Measurements from ENCODE around the gene CIB2. TPM values are rescaled to one million over a fixed set of nuclear protein-coding genes. Genes with fewer than 3 reads are reported as not detected.

The CIB2 gene
- total RNA-seq, 2 donors from 2014 or later = 40.6 to 41.7 TPM

DNA sequence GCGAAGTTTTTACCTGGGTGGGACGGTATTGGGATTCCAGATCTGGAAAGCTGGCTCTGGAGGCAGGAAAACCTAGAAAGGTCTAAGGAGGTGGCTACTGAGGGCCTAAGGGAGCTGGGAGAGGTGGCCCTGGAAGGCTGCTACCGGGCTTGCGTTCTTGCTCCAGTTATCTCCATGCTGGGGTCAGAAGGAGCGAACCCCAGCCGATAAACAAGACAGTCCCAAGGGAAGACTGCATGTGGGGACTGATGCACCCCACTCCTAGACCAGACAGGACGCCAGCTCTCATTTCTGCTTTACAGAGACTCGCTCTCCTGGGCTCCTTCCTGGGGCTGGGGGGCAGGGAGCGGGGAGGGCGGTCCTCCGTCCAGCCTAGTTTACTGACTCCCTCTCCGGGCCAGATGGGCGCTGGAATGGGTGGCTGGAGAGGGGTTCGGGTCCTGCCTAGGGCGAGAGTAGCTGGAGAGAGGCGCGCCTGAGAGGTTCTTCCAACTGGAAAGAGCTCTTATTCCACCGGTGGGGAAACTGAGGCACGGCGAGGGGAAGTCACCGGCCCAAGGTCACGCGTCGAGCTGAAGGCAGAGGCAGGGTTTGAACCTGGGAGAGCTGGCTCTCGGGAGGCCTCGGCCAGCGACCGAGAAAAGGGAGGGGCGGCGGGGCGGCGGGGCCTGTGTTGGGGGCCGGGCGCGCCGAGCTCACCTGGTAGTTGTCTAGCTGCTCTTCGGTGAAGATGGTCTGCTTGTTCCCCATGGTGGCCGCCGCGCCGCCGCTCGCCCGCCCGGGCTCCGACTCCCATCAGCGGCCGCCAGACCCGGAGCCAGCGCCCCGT lies 565 bp downstream of the CIB2 start:
- Histone ChIP-seq H3K27me3 (ENCODE audit: control insufficient read depth, insufficient read depth, low read length, poor library complexity, severe bottlenecking) (no peaks in the 10 kb centered on the region), H3K27ac (ENCODE audit: low read depth, low read length) (no peak overlapping the region), H3K36me3 (ENCODE audit: control insufficient read depth, insufficient read depth, low read length) (no peaks in the 10 kb centered on the region), H3K9ac (ENCODE audit: extremely low read depth, low read length, poor library complexity, severe bottlenecking) (no peak overlapping the region), H3K4me3 (ENCODE audit: low read length) (peak overlapping the region; percentile 73), H3K4me1 (ENCODE audit: control insufficient read depth, insufficient read depth, low read length) (no peaks in the 10 kb centered on the region), H3K9me3 (ENCODE audit: control insufficient read depth, low read length) (no peaks in the 10 kb centered on the region)
- DNase-seq = peak; percentile 55
- peak overlapping the region; percentile 78 for H3K4me3 Mint-ChIP-seq
- no peaks in the 10 kb centered on the region for H3K27me3 Mint-ChIP-seq (ENCODE audit: insufficient read depth)
- TF ChIP-seq, protein P1, sequence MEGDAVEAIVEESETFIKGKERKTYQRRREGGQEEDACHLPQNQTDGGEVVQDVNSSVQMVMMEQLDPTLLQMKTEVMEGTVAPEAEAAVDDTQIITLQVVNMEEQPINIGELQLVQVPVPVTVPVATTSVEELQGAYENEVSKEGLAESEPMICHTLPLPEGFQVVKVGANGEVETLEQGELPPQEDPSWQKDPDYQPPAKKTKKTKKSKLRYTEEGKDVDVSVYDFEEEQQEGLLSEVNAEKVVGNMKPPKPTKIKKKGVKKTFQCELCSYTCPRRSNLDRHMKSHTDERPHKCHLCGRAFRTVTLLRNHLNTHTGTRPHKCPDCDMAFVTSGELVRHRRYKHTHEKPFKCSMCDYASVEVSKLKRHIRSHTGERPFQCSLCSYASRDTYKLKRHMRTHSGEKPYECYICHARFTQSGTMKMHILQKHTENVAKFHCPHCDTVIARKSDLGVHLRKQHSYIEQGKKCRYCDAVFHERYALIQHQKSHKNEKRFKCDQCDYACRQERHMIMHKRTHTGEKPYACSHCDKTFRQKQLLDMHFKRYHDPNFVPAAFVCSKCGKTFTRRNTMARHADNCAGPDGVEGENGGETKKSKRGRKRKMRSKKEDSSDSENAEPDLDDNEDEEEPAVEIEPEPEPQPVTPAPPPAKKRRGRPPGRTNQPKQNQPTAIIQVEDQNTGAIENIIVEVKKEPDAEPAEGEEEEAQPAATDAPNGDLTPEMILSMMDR (conservative IDR thresholded peaks at IDR 0.05) = no peak
- peaks cover 26% of the 10 kb centered on the region for H3K4me1 Mint-ChIP-seq
- H3K9me3 Mint-ChIP-seq = no peaks in the 10 kb centered on the region
- peak overlapping the region; percentile 88 for H3K27ac Mint-ChIP-seq
- 23 to 33% methylated on average over 25 to 51 of the region's 51 CpGs for WGBS, 2 experiments (ENCODE audit: insufficient coverage in 1 of 2, insufficient read length in 1 of 2)
- H3K36me3 Mint-ChIP-seq (ENCODE audit: low read depth) = peaks cover 2% of the 10 kb centered on the region

DNA sequence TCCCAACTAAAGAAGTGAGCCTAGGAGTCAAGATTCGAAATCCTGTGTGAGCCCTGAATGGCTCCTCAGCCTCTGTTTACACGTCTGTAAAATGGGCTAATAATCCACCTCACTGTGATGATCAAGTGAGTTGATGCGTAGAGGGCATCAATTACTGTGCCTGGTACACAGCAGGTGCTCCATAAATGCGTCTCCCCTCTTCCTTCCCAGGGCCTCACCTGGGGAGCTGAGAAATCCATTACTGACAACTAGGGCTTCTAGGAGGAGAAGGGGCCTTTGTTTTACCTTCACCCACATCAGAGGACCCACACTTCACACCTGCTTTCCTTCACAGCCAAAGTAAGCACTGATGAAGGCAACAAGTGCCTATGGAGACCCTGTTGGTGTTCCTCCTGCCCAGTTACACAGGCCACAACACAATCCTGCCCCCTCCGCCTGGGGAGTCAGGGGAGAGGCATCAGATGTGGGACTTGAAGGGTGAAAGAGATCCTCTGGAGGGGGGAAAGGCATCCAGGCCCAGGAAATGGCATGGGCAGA lies 1.4 kb downstream of the CIB2 start:
- TF ChIP-seq, protein P1 (conservative IDR thresholded peaks at IDR 0.05) = no peak
- H3K4me1 Mint-ChIP-seq = peaks cover 24% of the 10 kb centered on the region
- WGBS, 2 experiments (ENCODE audit: insufficient coverage in 1 of 2, insufficient read length in 1 of 2) = 90 to 96% methylated on average over 2 to 5 of the region's 5 CpGs
- Histone ChIP-seq H3K4me1 (ENCODE audit: control insufficient read depth, insufficient read depth, low read length) (no peaks in the 10 kb centered on the region), H3K4me3 (ENCODE audit: low read length) (no peak overlapping the region), H3K9ac (ENCODE audit: extremely low read depth, low read length, poor library complexity, severe bottlenecking) (no peak overlapping the region), H3K27me3 (ENCODE audit: control insufficient read depth, insufficient read depth, low read length, poor library complexity, severe bottlenecking) (no peaks in the 10 kb centered on the region), H3K9me3 (ENCODE audit: control insufficient read depth, low read length) (no peaks in the 10 kb centered on the region), H3K36me3 (ENCODE audit: control insufficient read depth, insufficient read depth, low read length) (no peaks in the 10 kb centered on the region), H3K27ac (ENCODE audit: low read depth, low read length) (no peak overlapping the region)
- no peaks in the 10 kb centered on the region for H3K9me3 Mint-ChIP-seq
- no peak for DNase-seq
- no peak overlapping the region for H3K27ac Mint-ChIP-seq
- peaks cover 2% of the 10 kb centered on the region for H3K36me3 Mint-ChIP-seq (ENCODE audit: low read depth)
- no peaks in the 10 kb centered on the region for H3K27me3 Mint-ChIP-seq (ENCODE audit: insufficient read depth)
- H3K4me3 Mint-ChIP-seq = peak overlapping the region; percentile 78

DNA sequence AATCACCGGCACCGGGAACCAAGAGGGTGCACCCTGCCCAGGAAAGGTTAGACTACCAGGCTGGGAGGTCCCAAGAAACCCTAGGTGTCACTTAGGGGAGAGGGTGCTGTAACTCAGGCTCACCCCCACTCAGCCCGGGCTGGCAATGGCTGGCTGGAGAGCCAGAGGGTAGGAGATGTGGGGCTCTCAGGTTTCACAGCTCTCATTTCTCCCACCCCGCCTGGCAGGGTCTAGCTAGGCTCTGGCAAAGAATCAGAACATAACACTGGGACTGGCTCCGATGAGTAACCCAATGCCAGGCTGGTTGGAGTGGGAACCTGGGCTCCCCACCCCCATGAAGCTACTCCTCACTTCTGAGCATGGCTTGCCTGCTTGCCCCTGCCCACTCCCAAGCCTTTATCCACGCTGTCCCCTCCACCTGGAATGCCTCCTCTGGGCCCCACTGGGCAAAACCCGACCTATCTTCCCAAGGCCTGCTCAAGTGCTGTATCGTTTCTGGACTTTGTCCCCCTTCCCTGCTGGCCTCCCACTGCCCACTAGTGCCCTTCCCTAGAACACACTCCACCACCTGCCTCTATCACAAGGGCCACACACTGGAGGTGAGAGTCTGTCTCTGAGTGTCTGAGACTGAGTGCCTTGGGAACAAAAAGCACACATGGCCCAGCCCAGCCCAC lies 2.0 kb downstream of the CIB2 start:
- Histone ChIP-seq H3K27ac (ENCODE audit: low read depth, low read length) (peak overlapping the region; percentile 32), H3K4me1 (ENCODE audit: control insufficient read depth, insufficient read depth, low read length) (no peaks in the 10 kb centered on the region), H3K9me3 (ENCODE audit: control insufficient read depth, low read length) (no peaks in the 10 kb centered on the region), H3K36me3 (ENCODE audit: control insufficient read depth, insufficient read depth, low read length) (no peaks in the 10 kb centered on the region), H3K4me3 (ENCODE audit: low read length) (no peak overlapping the region), H3K9ac (ENCODE audit: extremely low read depth, low read length, poor library complexity, severe bottlenecking) (no peak overlapping the region), H3K27me3 (ENCODE audit: control insufficient read depth, insufficient read depth, low read length, poor library complexity, severe bottlenecking) (no peaks in the 10 kb centered on the region)
- H3K27ac Mint-ChIP-seq = peak overlapping the region; percentile 35
- no peak overlapping the region for H3K4me3 Mint-ChIP-seq
- peaks cover 2% of the 10 kb centered on the region for H3K36me3 Mint-ChIP-seq (ENCODE audit: low read depth)
- H3K9me3 Mint-ChIP-seq = no peaks in the 10 kb centered on the region
- WGBS, 2 experiments (ENCODE audit: insufficient coverage in 1 of 2, insufficient read length in 1 of 2) = 90 to 94% methylated on average over 6 to 8 of the region's 8 CpGs
- no peaks in the 10 kb centered on the region for H3K27me3 Mint-ChIP-seq (ENCODE audit: insufficient read depth)
- TF ChIP-seq, protein P1 (conservative IDR thresholded peaks at IDR 0.05) = no peak
- no peak for DNase-seq
- H3K4me1 Mint-ChIP-seq = peaks cover 24% of the 10 kb centered on the region

Data from endodermal cell (in vitro differentiated cells).